H1 (cell line): Measurements from ENCODE around the gene TGFA. TPM values are rescaled to one million over a fixed set of nuclear protein-coding genes. Genes with fewer than 3 reads are reported as not detected.

Experiments
- CTCF ChIA-PET: fragments of 300-600 bp; sonication (Branson Sonifier 250); formaldehyde crosslinking; loops from one replicate; lab custom pipeline; 2021; ENCODE audit not compliant: partially characterized antibody; lab: Charles Lee
- POLR2A ChIA-PET: fragments of 300-600 bp; sonication (Branson Sonifier 250); formaldehyde crosslinking; loops from one replicate; lab custom pipeline; 2021; ENCODE audit warnings: inconsistent platforms; ENCODE audit not compliant: partially characterized antibody; lab: Charles Lee
- DNase-seq, 2 experiments: peaks; one replicate each; pipeline versions ENCODE4 v3.0.0 to v3.0.0-alpha.2; 2010 to 2022; ENCODE audit warnings: low spot score in 2 of 2, low read depth in 1 of 2, mixed read lengths in 1 of 2
- FAIRE-seq: peaks from 2 replicates; lab custom pipeline; 2011; peaks lifted over from hg19 to GRCh38; lab: Jason Lieb, UNC
- H2AFZ ChIP-seq: 2 replicates; pipeline ENCODE4 v1.8.1; 2012; ENCODE audit warnings: low read length, inconsistent platforms
- H2AK5ac ChIP-seq: 2 replicates; pipeline ENCODE4 v1.6.1; 2013; ENCODE audit warnings: low read depth, low read length
- H2BK120ac ChIP-seq: replicated peaks from 2 replicates; pipeline ENCODE3; 2013; ENCODE audit warnings: low read depth, low read length, inconsistent platforms
- H2BK12ac ChIP-seq: 2 replicates; pipeline ENCODE4 v1.6.1; 2013; ENCODE audit warnings: low read depth, low read length
- H2BK15ac ChIP-seq: 2 replicates; pipeline ENCODE4 v1.6.1; 2013; ENCODE audit warnings: low read length
- H2BK20ac ChIP-seq: 2 replicates; pipeline ENCODE4 v1.6.1; 2013; ENCODE audit warnings: low read length
- H2BK5ac ChIP-seq: 2 replicates; pipeline ENCODE4 v1.6.1; 2013; ENCODE audit warnings: low read depth, low read length
- H3K14ac ChIP-seq: 2 replicates; pipeline ENCODE4 v1.6.1; 2013; ENCODE audit warnings: inconsistent platforms; ENCODE audit not compliant: insufficient read length
- H3K18ac ChIP-seq: 2 replicates; pipeline ENCODE4 v1.6.1; 2013; ENCODE audit warnings: low read length; ENCODE audit errors: extremely low read depth
- H3K23ac ChIP-seq: 2 replicates; pipeline ENCODE4 v1.6.1; 2013; ENCODE audit warnings: inconsistent platforms; ENCODE audit not compliant: insufficient read length
- H3K23me2 ChIP-seq: 2 replicates; pipeline ENCODE4 v1.6.1; 2013; ENCODE audit warnings: low read depth, low read length
- H3K27ac ChIP-seq: 2 replicates; pipeline ENCODE4 v1.6.1; 2011; ENCODE audit warnings: low read depth, low read length, inconsistent platforms
- H3K27me3 ChIP-seq, 4 experiments: replicated peaks in 1 of 4; 1 replicate in 1 of 4; 2 replicates in 3 of 4; pipeline versions ENCODE4 v1.6.1 to v1.8.1; 2011 to 2013; ENCODE audit warnings: low read length in 3 of 4, mild to moderate bottlenecking in 3 of 4, inconsistent platforms in 2 of 4, mixed read lengths in 2 of 4, moderate library complexity in 1 of 4; ENCODE audit not compliant: control insufficient read depth in 3 of 4, insufficient read depth in 3 of 4; ENCODE audit errors: extremely low read depth in 1 of 4
- H3K36me3 ChIP-seq, 4 experiments: 2 replicates each; pipeline versions ENCODE4 v1.6.1 to v1.8.1; 2011 to 2013; ENCODE audit warnings: mild to moderate bottlenecking in 4 of 4, low read length in 3 of 4, moderate library complexity in 2 of 4, control low read depth in 1 of 4, inconsistent platforms in 1 of 4; ENCODE audit not compliant: insufficient read depth in 4 of 4, control insufficient read depth in 2 of 4
- H3K4ac ChIP-seq: replicated peaks from 2 replicates; pipeline ENCODE3; 2013; ENCODE audit warnings: low read length, low read depth, mixed read lengths, inconsistent platforms; ENCODE audit not compliant: insufficient read length
- H3K4me1 ChIP-seq, 4 experiments: replicated peaks in 1 of 4; 1 replicate in 1 of 4; 2 replicates in 3 of 4; pipeline versions ENCODE4 v1.6.1 to v1.8.1; 2011 to 2013; ENCODE audit warnings: low read length in 3 of 4, inconsistent platforms in 2 of 4, mixed read lengths in 1 of 4; ENCODE audit not compliant: insufficient read depth in 4 of 4, control insufficient read depth in 3 of 4
- H3K4me2 ChIP-seq, 2 experiments: 2 replicates each; pipeline versions ENCODE4 v1.6.1 to v1.8.1; 2011 to 2013; ENCODE audit warnings: low read depth in 2 of 2, low read length in 2 of 2, control low read depth in 1 of 2, inconsistent platforms in 1 of 2, mild to moderate bottlenecking in 1 of 2; ENCODE audit not compliant: insufficient read depth in 1 of 2
- H3K4me3 ChIP-seq, 4 experiments: fragments of 200-600, 300-600 bp in 1 of 4; sonication (generic), shearing (Covaris generic), sonication (Bioruptor Twin) in 1 of 4; 2 replicates each; pipeline versions ENCODE4 v1.5.1 to v1.8.1; 2011 to 2016; ENCODE audit warnings: low read length in 4 of 4, low read depth in 3 of 4, control low read depth in 2 of 4, inconsistent platforms in 2 of 4, mild to moderate bottlenecking in 2 of 4, mixed read lengths in 1 of 4, moderate library complexity in 1 of 4; ENCODE audit not compliant: insufficient read depth in 2 of 4; ENCODE audit errors: extremely low read depth in 1 of 4
- H3K56ac ChIP-seq: replicated peaks from 2 replicates; pipeline ENCODE3; 2013; ENCODE audit warnings: low read depth, mild to moderate bottlenecking, mixed read lengths, low read length, inconsistent platforms; ENCODE audit not compliant: insufficient read length
- H3K79me1 ChIP-seq: 2 replicates; pipeline ENCODE4 v1.6.1; 2013; ENCODE audit warnings: low read depth, low read length, control low read depth
- H3K79me2 ChIP-seq, 2 experiments: 2 replicates each; pipeline versions ENCODE4 v1.6.1 to v1.8.1; 2012 to 2013; ENCODE audit warnings: low read length in 2 of 2, mild to moderate bottlenecking in 2 of 2, inconsistent platforms in 1 of 2; ENCODE audit not compliant: insufficient read depth in 2 of 2, control insufficient read depth in 1 of 2
- H3K9ac ChIP-seq, 4 experiments: replicated peaks in 1 of 4; 1 replicate in 1 of 4; 2 replicates in 3 of 4; pipeline versions ENCODE4 v1.6.1 to v1.8.1; 2011 to 2013; ENCODE audit warnings: low read depth in 3 of 4, low read length in 3 of 4, control low read depth in 2 of 4, mild to moderate bottlenecking in 2 of 4, moderate library complexity in 2 of 4, inconsistent platforms in 1 of 4; ENCODE audit errors: extremely low read depth in 1 of 4
- H3K9me3 ChIP-seq, 2 experiments: 2 replicates each; pipeline versions ENCODE4 v1.6.1 to v1.8.1; 2012 to 2013; ENCODE audit warnings: mild to moderate bottlenecking in 2 of 2, moderate library complexity in 2 of 2, control low read depth in 1 of 2, inconsistent platforms in 1 of 2, low read depth in 1 of 2, low read length in 1 of 2, mixed read lengths in 1 of 2; ENCODE audit not compliant: insufficient read depth in 2 of 2
- H4K20me1 ChIP-seq, 2 experiments: replicated peaks in 1 of 2; 2 replicates each; pipeline versions ENCODE3 to v1.8.1; 2011 to 2013; ENCODE audit warnings: inconsistent platforms in 2 of 2, low read length in 2 of 2, mild to moderate bottlenecking in 1 of 2; ENCODE audit not compliant: insufficient read depth in 2 of 2, control insufficient read depth in 1 of 2
- H4K5ac ChIP-seq: 2 replicates; pipeline ENCODE4 v1.6.1; 2013; ENCODE audit warnings: low read length, low read depth, mixed read lengths, inconsistent platforms; ENCODE audit not compliant: insufficient read length
- H4K8ac ChIP-seq: 2 replicates; pipeline ENCODE4 v1.8.0; 2013; ENCODE audit warnings: mild to moderate bottlenecking, moderate library complexity, low read length, inconsistent platforms; ENCODE audit not compliant: insufficient read depth; ENCODE audit errors: extremely low read depth
- H4K91ac ChIP-seq: replicated peaks from 2 replicates; pipeline ENCODE3; 2013; ENCODE audit warnings: low read length, mixed read lengths, inconsistent platforms; ENCODE audit not compliant: insufficient read length
- BRCA1 ChIP-seq: IDR thresholded peaks from 2 replicates; pipeline ENCODE4 v1.6.1; 2012; ENCODE audit warnings: low read depth, low read length, improper control_type of control experiment
- CBX8 ChIP-seq: fragments of 300-800, 300-1000 bp; sonication (generic); IDR thresholded peaks from 2 replicates; pipeline ENCODE4 v1.7.1; 2016; ENCODE audit warnings: low read depth, low read length, borderline replicate concordance
- CHD2 ChIP-seq: IDR thresholded peaks from 2 replicates; pipeline ENCODE4 v1.6.1; 2012; ENCODE audit warnings: low read length, improper control_type of control experiment
- E2F6 ChIP-seq: IDR thresholded peaks from 2 replicates; pipeline ENCODE4 v1.6.1; 2012; ENCODE audit warnings: inconsistent platforms
- HDAC6 ChIP-seq: IDR thresholded peaks from one replicate; pipeline ENCODE4 v1.7.1; 2012; ENCODE audit warnings: low read depth, mild to moderate bottlenecking, inconsistent platforms, low read length, moderate library complexity
- KDM4A ChIP-seq: IDR thresholded peaks from one replicate; pipeline ENCODE4 v1.7.1; 2012; ENCODE audit warnings: low read depth, mild to moderate bottlenecking, moderate library complexity, low read length, inconsistent platforms; ENCODE audit not compliant: severe bottlenecking
- MAX ChIP-seq: IDR thresholded peaks from 2 replicates; pipeline ENCODE4 v1.6.1; 2012; ENCODE audit warnings: inconsistent platforms
- POU5F1 ChIP-seq: IDR thresholded peaks from 2 replicates; pipeline ENCODE4 v1.6.1; 2011; ENCODE audit warnings: low read depth, mild to moderate bottlenecking, low read length, moderate library complexity
- SAP30 ChIP-seq: fragments of 300-600 bp; sonication (generic); IDR thresholded peaks from 2 replicates; pipeline ENCODE4 v1.7.1; 2012; ENCODE audit warnings: low read length, moderate library complexity, mild to moderate bottlenecking, inconsistent platforms; ENCODE audit not compliant: insufficient read depth, insufficient replicate concordance
- SUZ12 ChIP-seq: fragments of 200-600 bp; sonication (generic); IDR thresholded peaks from 2 replicates; pipeline ENCODE4 v1.6.1; 2012; ENCODE audit warnings: mild to moderate bottlenecking, inconsistent platforms, low read length, moderate library complexity, mixed read lengths
- TEAD4 ChIP-seq: IDR thresholded peaks from 2 replicates; pipeline ENCODE4 v1.6.1; 2012; ENCODE audit warnings: low read depth, low read length, inconsistent platforms, mixed read lengths
- WGBS, 2 experiments: shearing (Covaris generic) in 1 of 2; methylation state at CpG; one replicate each; pipeline versions ENCODE4 v1.1.6 to v1.1.7; 2013 to 2015; ENCODE audit warnings: low lambda C conversion rate in 2 of 2, mixed read lengths in 2 of 2, inconsistent platforms in 1 of 2, low coverage in 1 of 2, missing lambda C conversion rate in 1 of 2; ENCODE audit not compliant: insufficient replicate concordance in 2 of 2, insufficient coverage in 1 of 2, insufficient read length in 1 of 2; ENCODE audit errors: extremely low coverage in 1 of 2, missing lambda C conversion rate in 1 of 2; 5-methylcytosine and 5-hydroxymethylcytosine counted together
- polyA plus RNA-seq, 7 experiments: library from polyadenylated mRNA; depleted of rRNA in 3 of 7; stranded (reverse) in 5 of 7; unstranded in 2 of 7; fragments of >200 nt in 5 of 7; fragments of 200-250 nt in 2 of 7; gene quantifications; 1 replicate in 5 of 7; 2 replicates in 1 of 7; 4 replicates in 1 of 7; pipeline versions ENCODE4 v1.2.1 to v1.2.3, GENCODE V29; 2011 to 2013; ENCODE audit warnings: missing spikeins in 2 of 7, mixed read lengths in 2 of 7
- total RNA-seq: library from RNA; stranded (reverse); fragmentation: NEBNext Ultra II Directional; extraction: Animal tissue kit (Norgen Biotek cat#: 25700); gene quantifications from 2 replicates; pipeline ENCODE4 v1.2.1, GENCODE V29; 2021

TGFA gene
- total and polyA plus RNA-seq, 2 of the 8 experiments (the other 6 are each of a cell fraction or from before 2014, with no cell fraction given): 1.8 to 3.7 TPM

- peaks cover 0 to 2% (median 0%) of the 10 kb centered on the region in 4 experiments; a peak in 1 of 7 replicates for H3K4me1 ChIP-seq
- H4K91ac ChIP-seq: peak overlapping the region; percentile 67
- H3K23me2 ChIP-seq: no peaks in the 10 kb centered on the region
- peak overlapping the region; percentile 88 for H2BK120ac ChIP-seq
- no peak overlapping the region for H3K14ac ChIP-seq
- TF ChIP-seq HDAC6 (no peak), SAP30 (no peak), CBX8 (no peak), CHD2 (no peak), SUZ12 (no peak), BRCA1 (no peak), MAX (no peak), TEAD4 (no peak), KDM4A (no peak), E2F6 (no peak), POU5F1 (no peak)
- TF ChIP-seq, all 59 proteins: peak for 0
- H2BK12ac ChIP-seq: peak overlapping the region; percentile 92; the same call in 1 of the 2 replicates
- DNase-seq (no peak), FAIRE-seq (no peak)
- no peak overlapping the region for H3K56ac ChIP-seq
- H4K20me1 ChIP-seq: no peaks in the 10 kb centered on the region
- H2BK5ac ChIP-seq: peak overlapping the region; percentile 99; the same call in 1 of the 2 replicates
- no peak overlapping the region for H2BK15ac ChIP-seq
- no peak overlapping the region for H3K9ac ChIP-seq
- peaks cover 0 to 10% of the 10 kb centered on the region in 2 experiments; a peak in 2 of 4 replicates for H3K9me3 ChIP-seq
- no peak overlapping the region for H3K23ac ChIP-seq
- no peaks in the 10 kb centered on the region for H3K27me3 ChIP-seq
- no peak overlapping the region for H3K4me3 ChIP-seq
- H2AK5ac ChIP-seq: no peak overlapping the region
- WGBS, 2 experiments: 76 to 100% methylated on average over 1 to 6 of the region's 6 CpGs
- no peak overlapping the region for H3K27ac ChIP-seq
- peak overlapping the region; percentile 85 for H3K18ac ChIP-seq
- H3K79me2 ChIP-seq: no peaks in the 10 kb centered on the region
- ChIA-PET CTCF (interaction anchor here (0.6 to 1.4 kb wide), 4 partner anchors 21 to 528 kb away, joined by 3 to 6 read pairs (median 4); no protein-coding TSS in a partner anchor), POLR2A (no interaction called here)
- no peaks in the 10 kb centered on the region for H3K36me3 ChIP-seq
- H3K4ac ChIP-seq: no peak overlapping the region
- H4K8ac ChIP-seq: no peak overlapping the region
- no peak overlapping the region for H3K4me2 ChIP-seq
- H2AFZ ChIP-seq: peak overlapping the region; percentile 95
- H4K5ac ChIP-seq: no peak overlapping the region
- no peaks in the 10 kb centered on the region for H3K79me1 ChIP-seq
- H2BK20ac ChIP-seq: peak overlapping the region; percentile 90; the same call in 1 of the 2 replicates
These were observed 42.7 kb upstream of the TGFA start for GRCh38 chr2:70596293-70596692.
